Measurements from ENCODE around the gene CYGB. TPM values are rescaled to one million over a fixed set of nuclear protein-coding genes. Genes with fewer than 3 reads are reported as not detected.

Gene CYGB
- total and polyA plus RNA-seq, 2 of the 13 experiments (the other 11 are each of a cell fraction or from before 2014, with no cell fraction given), result 18.9 to 27.1 TPM

DNA sequence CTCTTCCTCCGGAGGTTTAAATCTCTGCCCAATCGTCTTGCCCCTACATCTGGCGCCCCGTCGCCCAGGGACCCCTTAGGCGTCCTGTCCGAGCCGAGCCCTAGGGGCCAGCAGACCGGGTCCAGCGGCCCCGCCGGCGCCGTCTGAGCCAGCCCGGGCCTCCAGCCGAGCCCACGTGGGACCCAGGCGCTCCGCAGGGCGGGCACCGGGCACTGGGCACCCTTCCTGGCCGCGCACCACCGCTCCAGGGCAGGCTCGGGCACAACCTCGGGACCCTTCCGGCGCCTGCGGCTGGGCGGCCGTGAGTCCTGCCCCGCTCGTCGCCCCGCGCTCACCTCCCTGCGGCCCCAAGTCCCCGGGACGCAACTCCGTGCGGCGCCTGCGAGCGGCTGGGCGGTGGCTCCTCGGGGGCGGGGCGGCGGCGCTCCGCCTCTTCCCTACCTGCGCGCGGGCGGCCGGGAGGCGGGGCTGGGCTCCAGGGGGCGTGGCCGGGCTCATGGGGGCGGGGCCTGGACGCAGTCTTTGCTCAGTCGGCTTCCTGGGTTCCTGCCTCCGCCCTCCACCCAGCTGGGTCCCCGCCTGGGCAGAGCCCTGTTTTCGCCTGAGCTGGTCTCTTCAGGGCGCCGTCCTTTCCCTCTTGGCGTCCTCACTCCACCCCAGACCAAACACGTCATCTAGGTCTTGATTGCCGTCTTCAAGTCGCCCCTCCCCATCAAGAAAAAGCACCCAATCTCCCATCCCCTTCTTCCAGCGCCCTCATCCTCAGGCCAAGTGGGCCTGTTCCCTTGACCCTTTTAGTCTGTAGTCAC lies 36.3 kb downstream of the CYGB start, which contains the start of gene RHBDF2 (continued):
- TF ChIP-seq CBX5 (CRISPR knock-in tag; IDR thresholded peaks at IDR 0.05; ENCODE audit: borderline replicate concordance) (no peak; the same call in 1 of the 2 replicates), ZKSCAN8 (CRISPR knock-in tag; IDR thresholded peaks at IDR 0.05; ENCODE audit: borderline replicate concordance) (no peak), HOXA3 (CRISPR knock-in tag; IDR thresholded peaks at IDR 0.05) (peak; percentile 11; the same call in 1 of the 2 replicates), RARG (CRISPR knock-in tag; IDR thresholded peaks at IDR 0.05; ENCODE audit: low read depth) (0 out of 2 replicates have a peak, but pooled peaks have one; percentile 50), SP140L (CRISPR knock-in tag; IDR thresholded peaks at IDR 0.05; ENCODE audit: borderline replicate concordance) (no peak), MED8 (CRISPR knock-in tag; IDR thresholded peaks at IDR 0.05; ENCODE audit: insufficient replicate concordance) (no peak), KDM4B (CRISPR knock-in tag; IDR thresholded peaks at IDR 0.05) (no peak), SATB2 (CRISPR knock-in tag; IDR thresholded peaks at IDR 0.05) (no peak), ZNF589 (CRISPR knock-in tag; conservative IDR thresholded peaks at IDR 0.05) (no peak), RARA (CRISPR knock-in tag; IDR thresholded peaks at IDR 0.05) (no peak; the same call in 1 of the 2 replicates), ZNF530 (CRISPR knock-in tag; IDR thresholded peaks at IDR 0.05; ENCODE audit: low read depth) (no peak), NR2F2 (IDR thresholded peaks at IDR 0.05; ENCODE audit: borderline replicate concordance, low read depth) (no peak), RBM22 (optimal IDR thresholded peaks at IDR 0.05; ENCODE audit: low read length) (no peak), ZNF567 (CRISPR knock-in tag; IDR thresholded peaks at IDR 0.05; ENCODE audit: borderline replicate concordance) (no peak; the same call in 1 of the 2 replicates), ZMAT3 (CRISPR knock-in tag; conservative IDR thresholded peaks at IDR 0.05) (peak; percentile 74; the same call in 1 of the 2 replicates), MAF1 (CRISPR knock-in tag; IDR thresholded peaks at IDR 0.05; ENCODE audit: borderline replicate concordance) (no peak), HOXA5 (CRISPR knock-in tag; IDR thresholded peaks at IDR 0.05) (no peak), ZNF629 (CRISPR knock-in tag; conservative IDR thresholded peaks at IDR 0.05) (no peak)
- TF ChIP-seq, protein P1, sequence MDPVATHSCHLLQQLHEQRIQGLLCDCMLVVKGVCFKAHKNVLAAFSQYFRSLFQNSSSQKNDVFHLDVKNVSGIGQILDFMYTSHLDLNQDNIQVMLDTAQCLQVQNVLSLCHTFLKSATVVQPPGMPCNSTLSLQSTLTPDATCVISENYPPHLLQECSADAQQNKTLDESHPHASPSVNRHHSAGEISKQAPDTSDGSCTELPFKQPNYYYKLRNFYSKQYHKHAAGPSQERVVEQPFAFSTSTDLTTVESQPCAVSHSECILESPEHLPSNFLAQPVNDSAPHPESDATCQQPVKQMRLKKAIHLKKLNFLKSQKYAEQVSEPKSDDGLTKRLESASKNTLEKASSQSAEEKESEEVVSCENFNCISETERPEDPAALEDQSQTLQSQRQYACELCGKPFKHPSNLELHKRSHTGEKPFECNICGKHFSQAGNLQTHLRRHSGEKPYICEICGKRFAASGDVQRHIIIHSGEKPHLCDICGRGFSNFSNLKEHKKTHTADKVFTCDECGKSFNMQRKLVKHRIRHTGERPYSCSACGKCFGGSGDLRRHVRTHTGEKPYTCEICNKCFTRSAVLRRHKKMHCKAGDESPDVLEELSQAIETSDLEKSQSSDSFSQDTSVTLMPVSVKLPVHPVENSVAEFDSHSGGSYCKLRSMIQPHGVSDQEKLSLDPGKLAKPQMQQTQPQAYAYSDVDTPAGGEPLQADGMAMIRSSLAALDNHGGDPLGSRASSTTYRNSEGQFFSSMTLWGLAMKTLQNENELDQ (CRISPR knock-in tag; IDR thresholded peaks at IDR 0.05; ENCODE audit: borderline replicate concordance), result no peak
- TF ChIP-seq, protein P2, sequence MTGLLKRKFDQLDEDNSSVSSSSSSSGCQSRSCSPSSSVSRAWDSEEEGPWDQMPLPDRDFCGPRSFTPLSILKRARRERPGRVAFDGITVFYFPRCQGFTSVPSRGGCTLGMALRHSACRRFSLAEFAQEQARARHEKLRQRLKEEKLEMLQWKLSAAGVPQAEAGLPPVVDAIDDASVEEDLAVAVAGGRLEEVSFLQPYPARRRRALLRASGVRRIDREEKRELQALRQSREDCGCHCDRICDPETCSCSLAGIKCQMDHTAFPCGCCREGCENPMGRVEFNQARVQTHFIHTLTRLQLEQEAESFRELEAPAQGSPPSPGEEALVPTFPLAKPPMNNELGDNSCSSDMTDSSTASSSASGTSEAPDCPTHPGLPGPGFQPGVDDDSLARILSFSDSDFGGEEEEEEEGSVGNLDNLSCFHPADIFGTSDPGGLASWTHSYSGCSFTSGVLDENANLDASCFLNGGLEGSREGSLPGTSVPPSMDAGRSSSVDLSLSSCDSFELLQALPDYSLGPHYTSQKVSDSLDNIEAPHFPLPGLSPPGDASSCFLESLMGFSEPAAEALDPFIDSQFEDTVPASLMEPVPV (CRISPR knock-in tag; IDR thresholded peaks at IDR 0.05), result no peak
- TF ChIP-seq, protein P3, sequence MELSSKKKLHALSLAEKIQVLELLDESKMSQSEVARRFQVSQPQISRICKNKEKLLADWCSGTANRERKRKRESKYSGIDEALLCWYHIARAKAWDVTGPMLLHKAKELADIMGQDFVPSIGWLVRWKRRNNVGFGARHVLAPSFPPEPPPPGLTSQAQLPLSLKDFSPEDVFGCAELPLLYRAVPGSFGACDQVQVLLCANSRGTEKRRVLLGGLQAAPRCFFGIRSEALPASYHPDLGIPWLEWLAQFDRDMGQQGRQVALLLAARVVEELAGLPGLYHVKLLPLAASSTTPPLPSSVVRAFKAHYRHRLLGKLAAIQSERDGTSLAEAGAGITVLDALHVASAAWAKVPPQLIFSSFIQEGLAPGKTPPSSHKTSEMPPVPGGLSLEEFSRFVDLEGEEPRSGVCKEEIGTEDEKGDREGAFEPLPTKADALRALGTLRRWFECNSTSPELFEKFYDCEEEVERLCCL (CRISPR knock-in tag; IDR thresholded peaks at IDR 0.05; ENCODE audit: borderline replicate concordance), result 0 out of 2 replicates have a peak, but pooled peaks have one; percentile 15
- TF ChIP-seq, protein P4, sequence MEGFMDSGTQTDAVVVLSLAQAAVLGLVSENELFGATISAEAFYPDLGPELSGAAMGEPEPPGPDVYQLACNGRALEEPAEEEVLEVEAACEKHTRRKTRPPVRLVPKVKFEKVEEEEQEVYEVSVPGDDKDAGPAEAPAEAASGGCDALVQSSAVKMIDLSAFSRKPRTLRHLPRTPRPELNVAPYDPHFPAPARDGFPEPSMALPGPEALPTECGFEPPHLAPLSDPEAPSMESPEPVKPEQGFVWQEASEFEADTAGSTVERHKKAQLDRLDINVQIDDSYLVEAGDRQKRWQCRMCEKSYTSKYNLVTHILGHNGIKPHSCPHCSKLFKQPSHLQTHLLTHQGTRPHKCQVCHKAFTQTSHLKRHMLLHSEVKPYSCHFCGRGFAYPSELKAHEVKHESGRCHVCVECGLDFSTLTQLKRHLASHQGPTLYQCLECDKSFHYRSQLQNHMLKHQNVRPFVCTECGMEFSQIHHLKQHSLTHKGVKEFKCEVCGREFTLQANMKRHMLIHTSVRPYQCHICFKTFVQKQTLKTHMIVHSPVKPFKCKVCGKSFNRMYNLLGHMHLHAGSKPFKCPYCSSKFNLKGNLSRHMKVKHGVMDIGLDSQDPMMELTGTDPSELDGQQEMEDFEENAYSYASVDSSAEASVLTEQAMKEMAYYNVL (CRISPR knock-in tag; IDR thresholded peaks at IDR 0.05; ENCODE audit: borderline replicate concordance), result no peak
